Stimulated activated CD8-positive, alpha-beta memory T cell treated with anti-CD3 and anti-CD28 coated beads, Interleukin-15, amount 100 ng/mL, for 4 hours (primary cell): ENCODE measurements around the gene IP6K3.

Source experiments
- DNase-seq, 2 donors: peaks; one replicate each; pipeline ENCODE4 v3.0.0-alpha.2; 2020; ENCODE audit warnings: low read depth in 2 of 2

IP6K3 gene

GRCh38 chr6:33740794-33741193, 5.9 kb downstream of the IP6K3 start:
- DNase-seq, result no peak

GRCh38 chr6:33740204-33740608, 6.5 kb downstream of the IP6K3 start:
- DNase-seq, result no peak

- DNase-seq, result no peak
Measured at GRCh38 chr6:33739571-33739970, 7.1 kb downstream of the IP6K3 start.

- DNase-seq, result no peak
Measured at GRCh38 chr6:33738879-33739278, 7.8 kb downstream of the IP6K3 start.

DNA sequence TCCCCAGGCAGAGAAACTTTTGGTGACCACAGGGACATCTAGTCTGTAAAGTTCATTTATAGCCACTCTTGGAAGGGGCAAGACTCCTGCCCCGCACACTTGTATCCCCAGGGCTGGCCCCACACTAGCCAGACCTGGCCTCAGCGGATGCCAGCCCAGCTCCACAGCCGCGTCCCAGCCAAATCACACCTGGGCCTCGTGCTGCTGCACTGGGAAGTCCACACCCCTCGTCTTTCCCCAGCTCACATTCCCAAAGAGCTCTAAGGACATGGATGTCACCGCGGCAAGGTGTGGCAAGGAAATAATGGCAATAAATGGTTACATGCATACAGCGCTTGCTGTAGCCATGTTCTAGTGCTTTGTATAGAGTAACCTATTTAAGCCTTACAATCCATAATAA, 8.6 kb downstream of the IP6K3 start:
- DNase-seq, result no peak

DNA sequence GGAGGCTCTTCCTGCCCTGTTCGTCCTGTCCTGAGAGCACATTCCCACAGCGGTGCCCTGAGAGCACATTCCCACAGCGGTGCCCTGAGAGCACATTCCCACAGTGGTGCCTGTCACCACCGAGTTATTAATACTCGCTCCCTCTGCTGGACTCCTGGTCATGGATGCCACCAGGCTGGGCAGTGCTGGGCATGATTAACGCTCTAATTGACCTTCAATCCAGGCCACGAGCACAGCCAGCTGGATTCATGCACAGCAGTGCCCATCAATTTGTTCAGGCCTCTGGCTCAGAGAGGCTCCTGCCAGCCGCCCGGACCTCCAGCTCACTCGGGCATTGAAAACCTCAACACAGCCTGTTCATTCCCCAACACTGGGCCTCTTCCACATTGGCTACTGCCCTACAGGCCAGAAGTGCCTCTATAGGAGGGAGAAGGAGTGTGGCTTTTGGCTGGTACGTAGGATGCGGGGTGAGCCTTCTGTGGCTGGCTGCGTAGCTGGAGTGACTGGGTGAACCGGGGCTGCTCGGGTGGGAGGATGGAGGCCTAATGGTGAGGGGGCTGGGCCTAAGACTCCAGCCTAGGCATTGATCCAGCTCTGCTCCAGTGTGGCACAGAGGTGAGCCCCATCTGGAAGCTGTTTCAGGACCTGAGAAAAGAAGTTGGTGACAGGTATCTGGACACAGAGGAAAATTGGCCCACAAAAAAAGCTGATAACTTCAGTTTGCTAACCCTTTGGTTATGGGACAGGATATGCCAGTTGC, 9.3 kb downstream of the IP6K3 start:
- no peak for DNase-seq

- no peak for DNase-seq
Measured at GRCh38 chr6:33735216-33735615, 11.5 kb downstream of the IP6K3 start.

DNA sequence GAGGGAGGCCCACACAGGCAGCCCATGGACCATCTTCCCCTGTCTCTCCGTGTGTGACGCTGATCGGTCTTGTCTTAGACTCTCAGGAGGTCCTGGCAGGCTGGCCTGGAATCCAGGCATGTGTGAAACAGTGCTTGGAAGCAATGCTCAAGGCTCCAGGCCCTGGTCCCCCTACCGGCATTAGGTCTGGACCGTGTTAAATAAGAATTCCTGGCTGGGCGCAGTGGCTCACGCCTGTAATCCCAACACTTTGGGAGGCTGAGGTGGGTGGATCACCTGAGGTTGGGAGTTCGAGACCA, 13.0 kb downstream of the IP6K3 start:
- no peak for DNase-seq

DNA sequence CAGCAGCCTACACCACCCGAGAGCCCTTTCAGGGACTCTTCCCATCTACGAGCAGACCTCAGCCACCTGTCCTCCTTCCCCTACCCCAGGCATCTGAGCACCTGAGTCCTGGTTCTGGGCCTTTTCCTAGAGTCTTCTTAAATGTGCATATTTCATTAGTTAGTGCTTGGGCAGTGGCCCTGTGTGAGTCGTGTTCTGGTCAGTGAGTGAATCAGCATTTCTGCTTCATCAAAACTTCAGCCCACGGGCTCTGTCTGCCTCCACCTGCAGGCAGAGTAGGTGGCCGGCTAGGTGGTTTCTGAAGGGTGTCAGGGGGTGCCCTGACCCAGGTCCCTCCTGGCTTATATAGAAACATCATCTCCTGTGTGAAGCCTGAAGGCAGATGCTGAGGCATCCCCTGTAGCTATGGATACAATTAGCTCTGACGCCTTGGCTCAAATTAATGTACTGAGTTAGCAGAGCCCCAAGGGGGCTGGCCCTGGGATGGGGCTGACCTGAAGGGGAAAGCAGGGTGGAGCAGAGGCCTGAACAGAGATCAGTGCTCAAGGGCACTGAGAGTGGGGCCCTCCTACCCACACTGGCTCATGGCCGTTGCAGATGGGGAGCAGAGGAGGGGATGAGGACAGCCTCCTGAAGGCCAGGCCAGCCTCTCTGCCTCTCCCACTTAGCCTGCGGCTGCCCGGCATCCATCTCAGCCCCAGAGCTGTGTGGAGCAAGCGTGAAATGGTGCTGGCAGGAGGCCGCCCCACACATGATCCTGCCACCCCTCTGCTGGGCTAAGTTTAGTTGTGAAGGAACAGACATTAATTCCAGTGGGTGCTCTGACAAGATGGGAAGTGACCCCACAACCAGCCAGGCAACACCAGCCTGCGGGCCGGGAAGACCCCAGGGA, 13.6 kb downstream of the IP6K3 start:
- no peak for DNase-seq

- no peak for DNase-seq
Measured at GRCh38 chr6:33732385-33732784, 14.3 kb downstream of the IP6K3 start.

- DNase-seq, result no peak
Measured at GRCh38 chr6:33731751-33732282, 14.9 kb downstream of the IP6K3 start.

DNA sequence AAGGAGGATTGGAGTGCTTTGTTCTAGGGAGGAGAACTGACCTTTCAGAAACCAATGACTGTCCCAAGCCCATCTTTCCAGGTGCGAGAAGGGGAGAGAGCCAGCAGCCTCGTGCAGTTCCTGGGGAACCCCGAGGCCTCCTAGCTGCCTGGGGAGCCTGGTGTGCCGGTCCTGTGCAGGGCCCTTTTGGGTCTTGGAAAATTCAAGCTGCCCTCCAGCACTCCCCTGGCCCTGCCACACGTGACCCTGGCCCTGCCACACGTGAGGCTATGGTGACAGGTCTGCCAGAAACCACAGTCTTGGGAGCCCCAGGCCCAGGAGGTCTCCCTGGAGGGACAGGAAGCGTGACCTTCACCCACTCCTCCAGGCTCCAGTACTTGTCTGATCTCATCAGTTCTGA, 15.7 kb downstream of the IP6K3 start:
- DNase-seq, result no peak

DNA sequence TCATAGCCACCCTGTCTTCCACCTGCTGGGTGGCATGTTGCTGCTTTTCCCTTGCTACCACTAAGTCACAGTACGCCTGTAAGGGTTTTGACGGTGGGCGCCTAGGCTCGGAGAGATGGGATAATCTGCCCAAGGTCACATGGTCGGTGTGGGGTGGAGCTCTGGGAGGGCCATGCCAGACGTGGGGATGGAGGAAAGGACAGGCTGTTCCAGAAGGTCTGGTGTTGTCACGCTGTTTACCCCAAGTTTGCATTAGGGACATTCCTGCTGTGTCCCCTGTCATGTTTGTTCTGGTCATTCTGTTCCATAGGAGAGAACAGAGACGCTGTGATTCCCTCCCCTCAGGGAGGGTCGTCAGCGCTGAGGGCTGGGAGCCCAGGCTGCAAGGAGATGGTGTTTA, 16.1 kb downstream of the IP6K3 start:
- DNase-seq, result no peak

DNA sequence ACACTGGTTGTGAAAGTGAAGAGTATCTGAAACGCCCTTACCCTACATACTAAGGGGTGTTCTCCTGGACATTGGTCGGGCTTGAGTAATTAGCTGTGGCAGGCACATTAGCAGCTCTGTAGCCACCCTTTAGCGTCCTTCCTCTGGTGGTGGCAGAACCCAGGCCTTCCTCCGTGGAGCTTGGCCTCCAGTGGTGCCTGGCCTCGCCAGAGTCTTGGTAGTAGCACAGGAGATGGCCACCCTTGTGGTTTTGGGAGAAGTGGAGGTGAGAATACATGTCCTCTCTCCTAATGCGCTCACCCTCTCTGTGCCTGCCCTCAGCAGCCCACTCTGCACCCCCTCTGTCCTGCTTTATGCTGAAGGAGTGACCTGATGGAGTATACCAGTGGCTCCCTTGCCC, 17.6 kb downstream of the IP6K3 start:
- no peak for DNase-seq

GRCh38 chr6:33728438-33728837, 18.3 kb downstream of the IP6K3 start:
- DNase-seq, result no peak

- DNase-seq, result no peak
Measured at GRCh38 chr6:33727932-33728331, 18.8 kb downstream of the IP6K3 start.

GRCh38 chr6:33727126-33727525, 19.6 kb downstream of the IP6K3 start:
- DNase-seq, result no peak

DNA sequence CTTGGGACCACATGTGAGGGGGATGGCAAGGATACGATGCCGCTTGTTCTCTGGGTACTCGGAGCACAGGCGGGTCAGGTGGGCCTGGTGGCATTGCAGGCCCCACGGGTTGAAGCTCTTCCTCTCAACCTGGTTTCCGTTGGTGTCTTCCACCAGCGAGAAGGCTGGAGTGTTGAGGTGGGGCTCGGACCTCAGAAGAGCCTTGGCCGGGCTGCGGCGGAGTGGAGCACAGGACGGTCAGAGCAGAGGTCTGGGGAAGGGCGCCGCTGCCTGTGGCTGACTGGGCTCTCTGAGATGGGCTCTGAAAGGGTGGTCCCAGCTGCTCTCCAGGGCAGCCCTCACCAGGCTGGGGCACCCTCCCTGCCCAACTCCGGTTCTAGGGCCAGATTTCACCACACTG, 20.0 kb downstream of the IP6K3 start:
- DNase-seq, result no peak

DNA sequence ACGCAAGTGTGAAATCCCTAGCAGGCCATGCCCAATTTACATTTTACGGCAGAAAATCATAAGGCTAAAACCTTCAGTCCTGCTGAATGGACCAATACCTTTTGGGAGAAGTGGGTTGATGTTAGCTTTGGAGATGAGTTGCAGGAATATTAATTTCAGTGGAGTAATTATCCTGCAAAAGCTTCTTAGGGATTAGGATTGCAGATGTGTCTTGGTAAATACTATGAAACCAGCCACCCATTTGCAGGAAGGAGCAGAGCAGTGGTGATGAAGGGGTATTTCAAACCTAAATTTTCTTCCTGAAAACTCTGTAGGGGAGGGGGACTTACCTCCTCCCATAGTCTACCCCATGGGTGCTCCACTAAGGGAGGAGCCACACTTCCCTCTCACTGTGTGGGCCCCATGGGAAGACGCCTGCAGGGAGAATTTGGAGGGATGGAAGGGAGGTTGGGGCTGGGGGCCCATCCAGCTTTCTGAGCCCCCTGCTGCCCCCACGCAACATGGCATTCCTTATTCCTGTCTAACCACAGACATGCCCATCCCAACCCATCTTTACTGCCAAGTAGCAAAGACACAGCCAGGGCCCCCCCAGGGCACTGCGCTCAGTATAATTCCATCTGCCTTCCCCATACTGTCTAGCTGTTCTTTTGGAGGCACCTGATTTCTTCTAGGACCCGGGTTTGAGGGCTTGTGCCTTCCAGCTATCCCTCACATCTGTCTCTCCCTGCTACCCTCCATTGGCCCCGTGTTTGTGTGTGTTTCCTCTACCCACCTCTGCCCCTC, 20.6 kb downstream of the IP6K3 start:
- no peak for DNase-seq

GRCh38 chr6:33725222-33725621, 21.5 kb downstream of the IP6K3 start:
- no peak for DNase-seq

DNA sequence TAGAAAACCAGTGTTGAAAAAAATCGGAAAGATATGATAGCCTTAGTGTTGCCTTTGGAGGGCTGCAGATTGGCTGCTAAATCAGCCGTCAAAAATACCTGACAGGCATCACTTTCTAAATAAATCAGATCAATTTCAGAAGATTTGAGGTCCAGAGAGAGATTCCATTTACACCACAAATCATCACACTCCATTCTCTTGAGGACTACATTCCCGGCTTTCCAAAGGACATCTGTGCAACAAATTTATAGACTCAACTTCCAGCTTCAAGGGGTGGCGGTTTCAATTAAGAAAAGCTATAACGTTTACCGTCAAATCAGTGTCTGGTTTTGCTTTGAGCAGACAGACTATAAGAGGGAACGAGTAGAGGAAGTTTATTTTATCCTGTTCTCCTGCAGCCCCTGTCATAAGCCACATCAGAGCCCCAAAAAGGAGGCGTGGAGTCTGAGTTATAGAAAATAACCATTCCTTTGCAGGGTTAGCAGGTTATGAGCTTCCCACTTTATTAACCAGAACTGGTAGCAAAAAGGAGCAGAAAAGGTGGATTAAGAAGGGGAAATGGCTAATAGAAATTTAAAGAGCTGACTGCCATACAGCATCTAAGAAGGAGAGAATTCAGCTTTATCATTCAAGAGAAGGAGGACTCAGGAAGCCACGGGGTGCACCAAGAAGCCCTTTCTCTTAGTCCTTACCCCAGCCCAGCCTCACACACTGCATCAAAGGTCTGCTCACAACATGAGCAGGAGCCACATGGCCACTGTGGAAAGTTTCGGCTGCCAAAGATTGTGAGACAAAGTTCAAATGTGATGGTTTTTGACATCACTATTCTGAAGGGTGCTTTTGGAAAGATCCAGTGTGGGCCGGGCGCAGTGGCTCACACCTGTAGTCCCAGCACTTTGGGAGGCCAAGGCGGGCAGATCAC, 22.3 kb downstream of the IP6K3 start:
- DNase-seq, result no peak
